ENCODE data around the gene MAP7D3. TPM values are rescaled to one million over a fixed set of nuclear protein-coding genes. Genes with fewer than 3 reads are reported as not detected.

Gene MAP7D3
- total and polyA plus RNA-seq, 2 of the 4 experiments (the other 2 are of a cell fraction) = 10.0 to 23.8 TPM

GRCh38 chrX:136209016-136209738 is 42.0 kb downstream of the MAP7D3 start (continued):
- TF ChIP-seq USF2 (IDR thresholded peaks at IDR 0.05; ENCODE audit: low read depth, low read length) = no peak

GRCh38 chrX:136207546-136207945 is 43.7 kb downstream of the MAP7D3 start:
- Histone ChIP-seq H4K8ac (ENCODE audit: low read depth in 2 of 2, low read length in 2 of 2) (no peak overlapping the region), H3K9me3 (ENCODE audit: control insufficient read depth, insufficient read depth, low read length) (no peaks in the 10 kb centered on the region), H3K14ac (replicated peaks; ENCODE audit: low read depth, low read length) (no peak overlapping the region), H2AK5ac (ENCODE audit: low read depth, low read length) (no peak overlapping the region), H4K5ac (ENCODE audit: low read depth, low read length) (no peak overlapping the region), H3K79me1 (ENCODE audit: low read depth in 1 of 2, low read length in 2 of 2) (no peaks in the 10 kb centered on the region), H3K18ac (ENCODE audit: low read depth, low read length) (no peak overlapping the region), H3K4me2 (ENCODE audit: low read depth, low read length) (no peak overlapping the region), H3K9ac (ENCODE audit: low read depth, low read length) (no peak overlapping the region), H3K27ac (ENCODE audit: insufficient read depth, low read length) (no peak overlapping the region), H2BK5ac (ENCODE audit: low read depth, low read length, poor library complexity, severe bottlenecking) (no peak overlapping the region), H3K4me1 (ENCODE audit: control insufficient read depth, insufficient read depth, low read length) (peaks cover 6% of the 10 kb centered on the region), H3K23ac (ENCODE audit: low read depth, low read length) (no peak overlapping the region), H2BK15ac (ENCODE audit: low read depth, low read length) (no peak overlapping the region), H4K20me1 (ENCODE audit: insufficient read depth, low read length) (no peaks in the 10 kb centered on the region), H3K56ac (ENCODE audit: extremely low read depth, insufficient read depth, low read length) (no peak overlapping the region), H3K4me3 (ENCODE audit: insufficient read depth, low read depth, low read length) (no peak overlapping the region), H3K36me3 (ENCODE audit: control insufficient read depth, insufficient read depth, low read length) (peaks cover 31% of the 10 kb centered on the region), H4K91ac (ENCODE audit: insufficient read depth, low read depth, low read length) (no peak overlapping the region), H2BK120ac (ENCODE audit: low read depth, low read length) (no peak overlapping the region), H2BK20ac (ENCODE audit: low read depth, low read length) (no peak overlapping the region), H2AFZ (replicated peaks; ENCODE audit: low read length, poor library complexity) (no peak overlapping the region), H3K9me1 (ENCODE audit: insufficient read depth, low read length) (no peaks in the 10 kb centered on the region; the same call in 1 of the 2 replicates), H3K27me3 (ENCODE audit: control insufficient read depth, insufficient read depth, low read length) (no peaks in the 10 kb centered on the region; the same call in 1 of the 2 replicates), H3K4ac (ENCODE audit: low read depth, low read length) (peak overlapping the region; percentile 9; the same call in 1 of the 2 replicates), H2AK9ac (replicated peaks; ENCODE audit: low read depth, low read length, poor library complexity) (no peak overlapping the region)
- no TSS peak for BruUV-seq (replicated peaks)
- dilution Hi-C loops (cut with HindIII; ENCODE audit: low sequenced_read_pairs, unreplicated experiment) (no loop called here), intact Hi-C loops (cut with micrococcal nuclease) (no loop called here), in situ Hi-C loops (cut with MboI; ENCODE audit: low sequenced_read_pairs) (loop anchor here (5.0 kb wide), 1 partner anchor 175 kb away; no protein-coding TSS in a partner anchor)
- TF ChIP-seq CEBPB (IDR thresholded peaks at IDR 0.05; ENCODE audit: low read depth, low read length) = no peak
- no peak for TF ChIP-seq MAFK (IDR thresholded peaks at IDR 0.05; ENCODE audit: low read depth, low read length)
- no peak for TF ChIP-seq RAD21 (IDR thresholded peaks at IDR 0.05; ENCODE audit: low read length)
- TF ChIP-seq MAZ (IDR thresholded peaks at IDR 0.05; ENCODE audit: borderline replicate concordance, low read depth, low read length) = no peak
- no peak for TF ChIP-seq NFE2L2 (IDR thresholded peaks at IDR 0.05; ENCODE audit: low read depth, low read length)
- TF ChIP-seq CTCF (conservative IDR thresholded peaks at IDR 0.05; ENCODE audit: low read depth, low read length) = no peak
- 94% methylated on average over 2 of the region's 4 CpGs; no CpG with 5 or more reads in 1 of the 2 experiments for WGBS, 2 experiments (ENCODE audit: extremely low coverage in 2 of 2, insufficient read length in 1 of 2)
- ChIA-PET POLR2A (ENCODE audit: unreplicated experiment) (no interaction called here), CTCF (no interaction called here)
- no peak for DNase-seq
- no peak for ATAC-seq (ENCODE audit: low read depth)
